NCI-H2227 (cell line): ENCODE data around the gene ADAMTSL5.
"Not testable (repeated sequence)": the region's sequence is repeated elsewhere in the genome, so short reads cannot be mapped to it uniquely, and the experiment has no call there.

Experiments used
- DNase-seq: peaks from one replicate; lab custom pipeline; 2025; ENCODE audit not compliant: unreplicated experiment; lab: John Stamatoyannopoulos, UW

The ADAMTSL5 gene

GRCh38 chr19:1481893-1482360 lies 30.9 kb downstream of the ADAMTSL5 start:
- DNase-seq = no peak

- no peak for DNase-seq
These were observed 31.5 kb downstream of the ADAMTSL5 start for GRCh38 chr19:1481224-1481892.

GRCh38 chr19:1478934-1479707 lies 33.7 kb downstream of the ADAMTSL5 start, which contains the start of gene C19orf25:
C19orf25 (minus strand) TSS chr19:1479215; CDS start chr19:1478903, 312 bp downstream.
- DNase-seq = peak; percentile 95

GRCh38 chr19:1477056-1477455 lies 35.8 kb downstream of the ADAMTSL5 start:
- not testable (repeated sequence) for DNase-seq

GRCh38 chr19:1475751-1476437 lies 36.9 kb downstream of the ADAMTSL5 start:
- no peak for DNase-seq

GRCh38 chr19:1474765-1475351 lies 38.0 kb downstream of the ADAMTSL5 start:
- no peak for DNase-seq

GRCh38 chr19:1474011-1474764 lies 38.6 kb downstream of the ADAMTSL5 start:
- DNase-seq = no peak

- DNase-seq = no peak
These were observed 39.6 kb downstream of the ADAMTSL5 start for GRCh38 chr19:1473085-1473851.

GRCh38 chr19:1472231-1473084 lies 40.4 kb downstream of the ADAMTSL5 start:
- DNase-seq = no peak

- peak; percentile 36 for DNase-seq
These were observed 41.2 kb downstream of the ADAMTSL5 start for GRCh38 chr19:1471515-1472160.

- DNase-seq = peak; percentile 75
These were observed 41.8 kb downstream of the ADAMTSL5 start for GRCh38 chr19:1471010-1471514.

- peak; percentile 85 for DNase-seq
These were observed 42.4 kb downstream of the ADAMTSL5 start for GRCh38 chr19:1470305-1471009.

GRCh38 chr19:1470055-1470304 lies 42.8 kb downstream of the ADAMTSL5 start:
- DNase-seq = no peak

GRCh38 chr19:1469255-1470054 lies 43.4 kb downstream of the ADAMTSL5 start:
- no peak for DNase-seq

GRCh38 chr19:1468821-1469254 lies 44.0 kb downstream of the ADAMTSL5 start:
- DNase-seq = no peak

- DNase-seq = no peak
These were observed 44.5 kb downstream of the ADAMTSL5 start for GRCh38 chr19:1468274-1468820.
